Heart left ventricle (tissue), 13 donors: Measurements from ENCODE around the gene CCL21.

Experiments used
- CTCF ChIP-seq, 12 donors: fragments of 200-600 bp; sonication (generic) in 4 of 12; IDR thresholded peaks; one replicate each; pipeline versions ENCODE4 v1.5.0 to v1.8.0; 2018 to 2022; ENCODE audit warnings: antibody characterized with exemption in 12 of 12, mild to moderate bottlenecking in 5 of 12
- POLR2A ChIP-seq, 2 donors: fragments of 450-650 bp; IDR thresholded peaks; one replicate each; pipeline ENCODE4 v1.6.1; 2017; ENCODE audit warnings: antibody characterized with exemption in 2 of 2, mild to moderate bottlenecking in 2 of 2, moderate library complexity in 2 of 2
- donor health status: ischemic (EF 13 %, LVEDD 7.1; RV severe dilation, severe dysfunction).
- donor health status: DM: no; HTN: yes; CAD: no.
- donor health status: DM: no; HTN: no; CAD: no.
- donor health status: ischemic (EF 25% LVEDD 6.9; RV normal size, moderate dysfunction).
- donor health status: ischemic (EF 25% LVEDD 5.7; RV mildly dilated, moderate dysfunction).
- donor health status: ischemic (EF 35%, LVEDD 5.7; RV mildly dilated, moderate dysfunction).
- donor health status: nonischemic (EF 11% LVEDD 7.7; RV severe dilation, severe dysfunction).
- donor health status: DM: yes; HTN: yes; CAD: no.
- donor health status: PGD.
- donor health status: ischemic (EF 29% LVEDD 5.4; RV normal size, mild dysfunction).
- donor health status: nonischemic (EF 23%, LVEDD 6.1; RV moderate dilation, normal function).

GRCh38 chr9:34715639-34716215, 5.8 kb upstream of the CCL21 start:
- TF ChIP-seq CTCF (IDR thresholded peaks at IDR 0.05) (no peak), POLR2A (IDR thresholded peaks at IDR 0.05) (no peak)
